Right lung (tissue), 5 donors: ENCODE data around the gene MYD88. TPM values are rescaled to one million over a fixed set of nuclear protein-coding genes. Genes with fewer than 3 reads are reported as not detected.

Experiments
- DNase-seq, 2 donors: peaks; one replicate each; pipeline ENCODE4 v3.0.0-alpha.2; 2013
- polyA plus RNA-seq, 5 donors: library from polyadenylated mRNA; unstranded; fragments of 120-200 nt; gene quantifications; one replicate each; pipeline versions ENCODE4 v1.2.1 to v1.2.3, GENCODE V29; 2013; ENCODE audit warnings: inconsistent platforms in 1 of 5, low replicate concordance in 1 of 5; ENCODE audit not compliant: insufficient read length in 5 of 5, insufficient read depth in 1 of 5

The MYD88 gene
- polyA plus RNA-seq, 5 donors = 38.4 to 43.9 (median 41.6) TPM

- no peak for DNase-seq
Measured at GRCh38 chr3:38163117-38163840, 24.8 kb downstream of the MYD88 start.

GRCh38 chr3:38163841-38164642 lies 25.6 kb downstream of the MYD88 start:
- no peak for DNase-seq

- no peak for DNase-seq
Measured at GRCh38 chr3:38164643-38164951, 26.1 kb downstream of the MYD88 start.

- DNase-seq = peak; percentile 99
Measured at GRCh38 chr3:38164952-38165721, 26.7 kb downstream of the MYD88 start, which contains the start of gene OXSR1. Gene OXSR1, plus strand, starts transcription at chr3:38165537. Its CDS starts 340 bp downstream, at chr3:38165877.

GRCh38 chr3:38165722-38166387 lies 27.4 kb downstream of the MYD88 start:
- DNase-seq = peak; percentile 27 to 38

GRCh38 chr3:38167591-38167990 lies 29.1 kb downstream of the MYD88 start:
- no peak for DNase-seq

- no peak for DNase-seq
Measured at GRCh38 chr3:38168151-38169026, 29.9 kb downstream of the MYD88 start.

- DNase-seq = no peak
Measured at GRCh38 chr3:38169027-38169317, 30.5 kb downstream of the MYD88 start.

GRCh38 chr3:38170722-38171121 lies 32.3 kb downstream of the MYD88 start:
- DNase-seq = no peak

GRCh38 chr3:38171622-38172021 lies 33.2 kb downstream of the MYD88 start:
- DNase-seq = no peak

- DNase-seq = no peak
Measured at GRCh38 chr3:38173834-38174418, 35.5 kb downstream of the MYD88 start.

- no peak for DNase-seq
Measured at GRCh38 chr3:38177181-38177580, 38.7 kb downstream of the MYD88 start.

- DNase-seq = no peak
Measured at GRCh38 chr3:38186781-38187180, 48.3 kb downstream of the MYD88 start.

- DNase-seq = no peak
Measured at GRCh38 chr3:38190481-38190881, 52.0 kb downstream of the MYD88 start.

Other genes with a start within 250 kb of the MYD88 start
- gene VILL, start 147.9 kb upstream of the MYD88 start, polyA plus RNA-seq = 10 to 100 TPM; 16.3 to 29.7 (median 25.3) TPM
- gene PLCD1, start 109.0 kb upstream of the MYD88 start, polyA plus RNA-seq = 10 to 100 TPM; 37.6 to 47.2 (median 44.0) TPM
- gene DLEC1, start 99.5 kb upstream of the MYD88 start, polyA plus RNA-seq = 10 to 100 TPM in 1 of 5 donors, 1 to 10 TPM in 4; 2.3 to 10.4 (median 7.8) TPM
- 10 to 100 TPM; 53.7 to 70.1 (median 61.8) TPM for gene ACAA1, start 1.5 kb upstream of the MYD88 start, polyA plus RNA-seq
- gene OXSR1, start 26.9 kb downstream of the MYD88 start, polyA plus RNA-seq = 10 to 100 TPM; 35.9 to 56.0 (median 44.9) TPM
- under 1 TPM; 0.06 to 0.24 (median 0.10) TPM for gene SLC22A13, start 127.2 kb downstream of the MYD88 start, polyA plus RNA-seq
- under 1 TPM; 0.11 to 0.24 (median 0.14) TPM for gene SLC22A14, start 143.6 kb downstream of the MYD88 start, polyA plus RNA-seq
- 1 to 10 TPM; 4.5 to 8.3 (median 6.6) TPM for gene XYLB, start 208.1 kb downstream of the MYD88 start, polyA plus RNA-seq